ENCODE results near the gene ARID4B. TPM values are rescaled to one million over a fixed set of nuclear protein-coding genes. Genes with fewer than 3 reads are reported as not detected.

ARID4B gene
- total and polyA plus RNA-seq, 2 of the 13 experiments (the other 11 are each of a cell fraction or from before 2014, with no cell fraction given), result 9.7 to 24.6 TPM

- TF ChIP-seq MAZ (IDR thresholded peaks at IDR 0.05; ENCODE audit: borderline replicate concordance, low read depth, low read length) (0 out of 2 replicates have a peak, but pooled peaks have one; percentile 53), MAZ (CRISPR knock-in tag; IDR thresholded peaks at IDR 0.05; ENCODE audit: low read depth) (peak; percentile 57; the same call in 1 of the 2 replicates), PITX1 (CRISPR knock-in tag; IDR thresholded peaks at IDR 0.05) (peak; percentile 82), ZNF639 (CRISPR knock-in tag; conservative IDR thresholded peaks at IDR 0.05) (peak; percentile 36; the same call in 1 of the 2 replicates), MED1 (CRISPR knock-in tag; IDR thresholded peaks at IDR 0.05) (peak; percentile 91), ARNT (IDR thresholded peaks at IDR 0.05) (no peak), PCBP1 (IDR thresholded peaks at IDR 0.05; ENCODE audit: borderline replicate concordance, low read depth, low read length) (peak; percentile 95; the same call in 1 of the 2 replicates), ZFP36 (IDR thresholded peaks at IDR 0.05; ENCODE audit: borderline replicate concordance, low read depth, low read length, partially characterized antibody) (no peak), TIGD3 (CRISPR knock-in tag; IDR thresholded peaks at IDR 0.05; ENCODE audit: borderline replicate concordance) (0 out of 2 replicates have a peak, but pooled peaks have one; percentile 53), SRY (CRISPR knock-in tag; IDR thresholded peaks at IDR 0.05) (peak; percentile 97; the same call in 1 of the 2 replicates), KLF12 (CRISPR knock-in tag; IDR thresholded peaks at IDR 0.05; ENCODE audit: borderline replicate concordance) (no peak), SRSF4 (IDR thresholded peaks at IDR 0.05; ENCODE audit: low read depth, low read length, poor library complexity, severe bottlenecking) (no peak), ZNF546 (CRISPR knock-in tag; conservative IDR thresholded peaks at IDR 0.05) (0 out of 2 replicates have a peak, but pooled peaks have one; percentile 68), RNF2 (conservative IDR thresholded peaks at IDR 0.05; ENCODE audit: low read depth) (peak; percentile 95), ZUFSP (CRISPR knock-in tag; IDR thresholded peaks at IDR 0.05; ENCODE audit: borderline replicate concordance) (no peak), MNT (IDR thresholded peaks at IDR 0.05) (peak; percentile 47; the same call in 1 of the 2 replicates), SNAPC4 (CRISPR knock-in tag; IDR thresholded peaks at IDR 0.05) (peak; percentile 41; the same call in 1 of the 2 replicates)
These were observed 166.9 kb downstream of the ARID4B start, which contains the start of gene RBM34 (continued) for GRCh38 chr1:235160957-235161684.

All from HepG2 (cell line).